GM10266 (cell line): Measurements from ENCODE around the gene USP32.

Source experiments
- DNase-seq: peaks from one replicate; pipeline ENCODE4 v3.0.0; 2012; ENCODE audit errors: extremely low spot score
- CTCF ChIP-seq: IDR thresholded peaks from 2 replicates; pipeline ENCODE4 v1.5.1; 2012; ENCODE audit warnings: mild to moderate bottlenecking, low read depth; ENCODE audit not compliant: control insufficient read depth, insufficient read depth; ENCODE audit errors: missing control alignments

Gene USP32

GRCh38 chr17:60283816-60284215 is 108.1 kb downstream of the USP32 start:
- no peak for TF ChIP-seq CTCF
- DNase-seq: no peak

DNA sequence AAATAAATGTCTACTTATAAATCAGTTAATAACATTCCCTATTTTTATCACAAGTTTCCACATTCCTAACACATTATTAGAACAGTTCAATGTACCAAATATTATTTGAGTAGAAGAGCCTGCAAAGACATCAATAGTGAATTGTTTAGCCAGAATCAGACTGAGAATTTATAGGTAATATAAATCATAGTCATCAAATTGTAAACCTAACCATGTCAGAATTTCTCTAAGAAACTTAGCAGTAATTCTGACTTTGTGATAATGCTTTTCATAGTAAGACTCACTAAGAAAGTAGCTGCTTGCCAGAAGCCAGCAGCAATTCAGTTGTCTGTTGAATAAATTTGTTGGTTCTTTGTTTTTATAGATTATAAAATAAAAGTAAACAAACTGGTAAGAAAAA is 111.3 kb downstream of the USP32 start:
- no peak for TF ChIP-seq CTCF
- no peak for DNase-seq

GRCh38 chr17:60278237-60278636 is 113.7 kb downstream of the USP32 start:
- DNase-seq: no peak
- TF ChIP-seq CTCF: no peak

DNA sequence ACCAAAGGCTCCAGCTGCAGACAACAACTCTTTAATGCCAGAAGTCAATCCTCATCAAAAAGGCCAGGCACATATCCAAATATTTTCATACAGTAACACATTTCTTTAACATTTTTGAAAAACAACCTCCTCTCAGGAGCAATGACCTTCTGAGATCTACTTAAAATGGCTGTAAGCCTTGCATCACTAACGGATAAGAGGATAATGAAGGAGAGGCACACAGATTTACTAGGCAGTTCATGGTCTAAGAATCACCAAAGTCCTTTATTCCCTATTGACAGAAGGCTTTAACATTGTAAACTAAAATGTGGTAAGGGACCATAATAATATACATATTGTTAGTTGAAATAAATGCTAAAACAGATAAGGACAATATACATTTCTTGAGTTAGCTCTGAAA is 114.7 kb downstream of the USP32 start:
- DNase-seq: no peak
- TF ChIP-seq CTCF: no peak

DNA sequence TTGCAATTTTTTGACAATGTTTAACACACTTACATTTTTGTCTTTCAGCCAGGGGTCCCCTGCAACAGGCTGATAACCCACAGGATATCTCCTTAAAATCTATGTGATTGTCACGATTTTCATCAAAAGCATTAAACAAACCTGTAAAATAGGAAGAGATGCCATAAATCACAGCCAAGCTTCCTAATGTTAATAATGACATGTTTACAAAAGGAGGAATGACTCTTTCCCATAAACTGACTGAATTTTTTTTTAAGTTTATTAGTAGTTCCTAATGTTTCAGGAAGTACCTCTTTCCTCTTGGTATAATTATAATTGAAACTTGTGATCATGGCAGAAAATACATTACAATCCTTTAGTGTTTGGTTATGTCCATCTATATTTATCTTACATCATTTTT is 122.5 kb downstream of the USP32 start:
- DNase-seq: no peak
- TF ChIP-seq CTCF: no peak

GRCh38 chr17:60260540-60260939 is 131.4 kb downstream of the USP32 start:
- TF ChIP-seq CTCF: no peak
- DNase-seq: no peak

DNA sequence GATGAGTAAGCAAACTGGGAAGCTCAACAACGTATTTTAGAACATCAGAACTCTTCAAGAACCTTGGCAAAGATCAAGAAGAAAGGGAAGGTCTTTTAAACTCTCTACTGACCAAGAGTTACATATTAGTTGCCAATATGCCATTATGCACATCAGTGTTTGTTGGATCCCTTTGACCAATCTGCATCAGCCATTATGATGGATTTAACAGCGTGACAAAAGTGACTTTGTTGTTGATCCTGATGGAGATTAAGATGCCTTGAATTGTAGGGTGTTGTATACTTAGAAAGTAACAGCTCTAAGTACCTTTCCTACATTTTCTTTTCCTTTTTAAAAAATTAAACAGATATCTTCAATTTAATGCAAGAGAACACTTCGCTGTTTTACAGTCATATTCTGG is 133.6 kb downstream of the USP32 start:
- no peak for TF ChIP-seq CTCF
- DNase-seq: no peak

GRCh38 chr17:60256174-60256573 is 135.8 kb downstream of the USP32 start:
- no peak for TF ChIP-seq CTCF

More at GRCh38 chr17:60256174-60256573, 135.8 kb downstream of the USP32 start:
- no peak for DNase-seq
